HG02759 (cell line): Measurements from ENCODE around the gene STK32C.
"Not testable (repeated sequence)": the region's sequence is repeated elsewhere in the genome, so short reads cannot be mapped to it uniquely, and the experiment has no call there.

Source experiments
- ATAC-seq: cut with Tn5 transposase; IDR thresholded peaks from one replicate; pipeline ENCODE4 v1.9.1; 2021; ENCODE audit warnings: mild to moderate bottlenecking, moderate library complexity; ENCODE audit not compliant: unreplicated experiment

Gene STK32C

GRCh38 chr10:132270256-132270655, 37.5 kb downstream of the STK32C start:
- no peak for ATAC-seq

- ATAC-seq = no peak
Observed at GRCh38 chr10:132269266-132270230, 38.2 kb downstream of the STK32C start.

GRCh38 chr10:132267916-132268315, 39.8 kb downstream of the STK32C start:
- not testable (repeated sequence) for ATAC-seq

GRCh38 chr10:132266594-132267161, 41.1 kb downstream of the STK32C start:
- ATAC-seq = no peak

GRCh38 chr10:132265890-132266496, 41.8 kb downstream of the STK32C start:
- no peak for ATAC-seq

GRCh38 chr10:132264966-132265889, 42.5 kb downstream of the STK32C start:
- ATAC-seq = no peak

- ATAC-seq = no peak
Observed at GRCh38 chr10:132264306-132264950, 43.3 kb downstream of the STK32C start.

GRCh38 chr10:132263866-132264265, 43.9 kb downstream of the STK32C start:
- no peak for ATAC-seq

- no peak for ATAC-seq
Observed at GRCh38 chr10:132259702-132260482, 47.9 kb downstream of the STK32C start.

GRCh38 chr10:132258423-132258822, 49.3 kb downstream of the STK32C start:
- ATAC-seq = no peak

GRCh38 chr10:132257907-132258306, 49.8 kb downstream of the STK32C start:
- ATAC-seq = no peak

- no peak for ATAC-seq
Observed at GRCh38 chr10:132257271-132257670, 50.5 kb downstream of the STK32C start.

- no peak for ATAC-seq
Observed at GRCh38 chr10:132256866-132257265, 50.9 kb downstream of the STK32C start.

GRCh38 chr10:132255489-132256344, 52.0 kb downstream of the STK32C start:
- no peak for ATAC-seq

GRCh38 chr10:132254841-132255240, 52.9 kb downstream of the STK32C start:
- ATAC-seq = no peak

- ATAC-seq = no peak
Observed at GRCh38 chr10:132253092-132253687, 54.6 kb downstream of the STK32C start.

GRCh38 chr10:132252412-132252811, 55.3 kb downstream of the STK32C start:
- ATAC-seq = no peak

GRCh38 chr10:132251928-132252327, 55.8 kb downstream of the STK32C start:
- no peak for ATAC-seq
